A673 (cell line): ENCODE results near the gene CNNM3. TPM values are rescaled to one million over a fixed set of nuclear protein-coding genes. Genes with fewer than 3 reads are reported as not detected.

Experiments used
- BruUV-seq: library from RNA; stranded (reverse); fragments of 400-500 nt; replicated peaks from 2 replicates; lab custom pipeline; 2021; lab: Mats Ljungman, UMichigan
- CTCF ChIA-PET: fragments of 300-600 bp; sonication (Branson Sonifier 250); formaldehyde crosslinking; loops from one replicate; lab custom pipeline; 2022; ENCODE audit warnings: antibody characterized with exemption; lab: Charles Lee
- POLR2A ChIA-PET: fragments of 300-600 bp; sonication (Branson Sonifier 250); formaldehyde crosslinking; loops from one replicate; lab custom pipeline; 2022; ENCODE audit warnings: antibody characterized with exemption; ENCODE audit not compliant: low non-redundant PET; lab: Charles Lee
- DNase-seq: peaks from one replicate; pipeline ENCODE4 v3.0.0-alpha.2; 2015; ENCODE audit warnings: low spot score
- H3K27ac ChIP-seq: fragments of 200-600 bp; sonication (generic); 2 replicates; pipeline ENCODE4 v1.5.1; 2016; ENCODE audit warnings: mixed run types, low read depth, mild to moderate bottlenecking, mixed read lengths, antibody characterized with exemption, low read length; ENCODE audit not compliant: poor library complexity, severe bottlenecking
- H3K27me3 ChIP-seq: fragments of 200-600 bp; sonication (generic); replicated peaks from 2 replicates; pipeline ENCODE4 v1.6.1; 2017; ENCODE audit warnings: mixed run types, low read depth, mild to moderate bottlenecking, mixed read lengths, antibody characterized with exemption, low read length; ENCODE audit not compliant: insufficient read depth, poor library complexity
- H3K36me3 ChIP-seq: fragments of 200-600 bp; sonication (generic); 2 replicates; pipeline ENCODE4 v1.6.1; 2016; ENCODE audit warnings: mixed run types, mild to moderate bottlenecking, mixed read lengths, antibody characterized with exemption, low read length; ENCODE audit not compliant: insufficient read depth, poor library complexity, severe bottlenecking
- H3K4me1 ChIP-seq: fragments of 200-600 bp; sonication (generic); 2 replicates; pipeline ENCODE4 v1.6.1; 2017; ENCODE audit warnings: mixed run types, mild to moderate bottlenecking, mixed read lengths, antibody characterized with exemption, low read length; ENCODE audit not compliant: insufficient read depth, poor library complexity, severe bottlenecking
- H3K4me3 ChIP-seq: fragments of 200-600 bp; sonication (generic); 2 replicates; pipeline ENCODE4 v1.5.1; 2016; ENCODE audit warnings: low read depth, mixed run types, mild to moderate bottlenecking, mixed read lengths, low read length; ENCODE audit not compliant: poor library complexity, severe bottlenecking
- H3K9me3 ChIP-seq: fragments of 200-600 bp; sonication (generic); 2 replicates; pipeline ENCODE4 v1.6.1; 2016; ENCODE audit warnings: mixed run types, low read depth, mild to moderate bottlenecking, mixed read lengths, antibody characterized with exemption, low read length; ENCODE audit not compliant: poor library complexity, severe bottlenecking
- EZH2 ChIP-seq: fragments of 200-600 bp; sonication (generic); IDR thresholded peaks from 2 replicates; pipeline ENCODE4 v1.6.1; 2017; ENCODE audit warnings: borderline replicate concordance, low read depth, mild to moderate bottlenecking, mixed read lengths, antibody characterized with exemption, low read length; ENCODE audit not compliant: poor library complexity, severe bottlenecking
- intact Hi-C: fragments of 100-400 bp; cut with micrococcal nuclease; formaldehyde crosslinking; loops from one replicate; pipeline ENCODE4 v1.10.0; 2022; ENCODE audit not compliant: unreplicated experiment
- total RNA-seq: library from RNA; stranded (reverse); gene quantifications from 2 replicates; pipeline ENCODE4 v1.2.3, GENCODE V29; 2021
- TF ChIP-seq, protein P1 (sequence below): fragments of 300-800, 200-600 bp; sonication (generic); conservative IDR thresholded peaks from 2 replicates; pipeline ENCODE4 v1.5.1; 2017; ENCODE audit warnings: low read depth, mild to moderate bottlenecking, antibody characterized with exemption, low read length, moderate library complexity, mixed read lengths

CNNM3 gene
- total RNA-seq, 1 experiment from 2014 or later = 20.9 TPM

DNA sequence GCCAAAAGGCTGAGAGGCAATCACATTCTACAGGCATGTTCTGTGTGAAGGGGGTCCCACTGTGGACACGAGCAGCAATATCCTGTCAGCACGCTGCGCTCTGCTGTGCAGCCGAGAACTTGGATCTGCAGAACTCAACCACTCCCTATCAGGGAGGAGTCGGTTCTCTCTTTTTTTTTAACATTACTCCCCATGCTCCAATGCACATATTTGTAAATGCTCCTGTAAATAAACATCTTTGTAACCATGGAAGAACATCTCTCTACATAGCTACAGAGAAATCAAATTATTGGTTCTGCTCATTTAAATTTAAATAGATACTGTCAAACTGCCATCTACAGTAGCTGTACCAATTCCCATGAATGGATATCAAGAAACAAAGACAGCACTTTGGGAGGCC is 30.8 kb downstream of the CNNM3 start:
- Histone ChIP-seq H3K9me3 (no peaks in the 10 kb centered on the region), H3K4me1 (no peaks in the 10 kb centered on the region), H3K27me3 (no peaks in the 10 kb centered on the region), H3K27ac (no peak overlapping the region), H3K4me3 (no peak overlapping the region), H3K36me3 (peaks cover 31% of the 10 kb centered on the region)
- no peak for DNase-seq
- intact Hi-C loops = no loop called here
- TF ChIP-seq, protein P1, sequence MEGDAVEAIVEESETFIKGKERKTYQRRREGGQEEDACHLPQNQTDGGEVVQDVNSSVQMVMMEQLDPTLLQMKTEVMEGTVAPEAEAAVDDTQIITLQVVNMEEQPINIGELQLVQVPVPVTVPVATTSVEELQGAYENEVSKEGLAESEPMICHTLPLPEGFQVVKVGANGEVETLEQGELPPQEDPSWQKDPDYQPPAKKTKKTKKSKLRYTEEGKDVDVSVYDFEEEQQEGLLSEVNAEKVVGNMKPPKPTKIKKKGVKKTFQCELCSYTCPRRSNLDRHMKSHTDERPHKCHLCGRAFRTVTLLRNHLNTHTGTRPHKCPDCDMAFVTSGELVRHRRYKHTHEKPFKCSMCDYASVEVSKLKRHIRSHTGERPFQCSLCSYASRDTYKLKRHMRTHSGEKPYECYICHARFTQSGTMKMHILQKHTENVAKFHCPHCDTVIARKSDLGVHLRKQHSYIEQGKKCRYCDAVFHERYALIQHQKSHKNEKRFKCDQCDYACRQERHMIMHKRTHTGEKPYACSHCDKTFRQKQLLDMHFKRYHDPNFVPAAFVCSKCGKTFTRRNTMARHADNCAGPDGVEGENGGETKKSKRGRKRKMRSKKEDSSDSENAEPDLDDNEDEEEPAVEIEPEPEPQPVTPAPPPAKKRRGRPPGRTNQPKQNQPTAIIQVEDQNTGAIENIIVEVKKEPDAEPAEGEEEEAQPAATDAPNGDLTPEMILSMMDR = no peak
- no peak for TF ChIP-seq EZH2
- ChIA-PET POLR2A (interaction anchor here (0.7 kb wide), 2 partner anchors 16 to 329 kb away, joined by 4 to 9 read pairs; no protein-coding TSS in a partner anchor), CTCF (no interaction called here)
- no TSS peak for BruUV-seq

GRCh38 chr2:96847586-96847985 is 31.5 kb downstream of the CNNM3 start:
- Histone ChIP-seq H3K36me3 (peaks cover 35% of the 10 kb centered on the region), H3K9me3 (no peaks in the 10 kb centered on the region), H3K4me1 (no peaks in the 10 kb centered on the region), H3K27ac (no peak overlapping the region), H3K27me3 (no peaks in the 10 kb centered on the region), H3K4me3 (no peak overlapping the region)
- no TSS peak for BruUV-seq
- CTCF ChIA-PET = no interaction called here
- no peak for DNase-seq
- TF ChIP-seq EZH2 = no peak
- TF ChIP-seq, protein P1 = no peak
- POLR2A ChIA-PET = no interaction called here
- intact Hi-C loops = no loop called here

DNA sequence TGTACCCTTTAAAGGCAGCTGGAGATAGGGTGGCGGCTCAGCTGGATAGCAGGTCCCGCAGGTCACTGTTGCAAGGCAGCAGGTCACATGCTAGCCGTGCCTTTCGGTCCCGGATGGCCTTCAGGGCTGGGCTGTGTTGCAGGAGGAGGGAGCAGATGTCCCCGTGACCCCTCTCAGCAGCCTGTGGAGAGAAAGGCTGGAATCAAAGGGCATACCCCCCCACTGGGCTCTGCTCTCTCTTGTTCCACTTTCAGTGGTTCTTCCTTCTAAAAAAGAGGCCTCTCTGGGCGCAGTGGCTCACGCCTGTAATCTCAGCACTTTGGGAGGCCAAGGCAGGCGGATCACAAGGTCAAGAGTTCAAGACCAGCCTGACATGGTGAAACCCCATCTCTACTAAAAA is 32.2 kb downstream of the CNNM3 start:
- DNase-seq = no peak
- H3K4me3 ChIP-seq = no peak overlapping the region
- no peak overlapping the region for H3K27ac ChIP-seq
- H3K36me3 ChIP-seq = peaks cover 41% of the 10 kb centered on the region
- no peaks in the 10 kb centered on the region for H3K9me3 ChIP-seq
- ChIA-PET CTCF (no interaction called here), POLR2A (no interaction called here)
- no peaks in the 10 kb centered on the region for H3K4me1 ChIP-seq
- BruUV-seq = no TSS peak
- intact Hi-C loops = no loop called here
- TF ChIP-seq, protein P1 = no peak
- TF ChIP-seq EZH2 = no peak
- no peaks in the 10 kb centered on the region for H3K27me3 ChIP-seq
